Hepatocyte (in vitro differentiated cells): ENCODE measurements around the gene ZNF664. TPM values are rescaled to one million over a fixed set of nuclear protein-coding genes. Genes with fewer than 3 reads are reported as not detected.

Experiments used
- DNase-seq: peaks from one replicate; pipeline ENCODE4 v3.0.0-alpha.2; 2016; ENCODE audit warnings: low spot score
- H2AFZ ChIP-seq: fragments of 200-600 bp; sonication (generic); 2 replicates; pipeline ENCODE4 v1.6.0; 2016; ENCODE audit warnings: antibody characterized with exemption, mild to moderate bottlenecking
- H3K27ac ChIP-seq: fragments of 200-600 bp; sonication (generic); 2 replicates; pipeline ENCODE4 v1.5.1; 2016; ENCODE audit warnings: mild to moderate bottlenecking
- H3K27me3 ChIP-seq: fragments of 200-600 bp; sonication (generic); 2 replicates; pipeline ENCODE4 v1.6.1; 2016
- H3K36me3 ChIP-seq: fragments of 200-600 bp; sonication (generic); replicated peaks from 2 replicates; pipeline ENCODE4 v1.5.1; 2016; ENCODE audit warnings: low read depth; ENCODE audit not compliant: insufficient read depth
- H3K4me1 ChIP-seq: fragments of 200-600 bp; sonication (generic); 2 replicates; pipeline ENCODE4 v1.5.1; 2016; ENCODE audit warnings: mild to moderate bottlenecking, moderate library complexity; ENCODE audit not compliant: insufficient read depth
- H3K4me2 ChIP-seq: fragments of 200-600 bp; sonication (generic); 2 replicates; pipeline ENCODE4 v1.6.0; 2016
- H3K4me3 ChIP-seq: fragments of 200-600 bp; sonication (generic); 2 replicates; pipeline ENCODE4 v1.5.1; 2016; ENCODE audit warnings: mild to moderate bottlenecking
- H3K79me2 ChIP-seq: fragments of 200-600 bp; sonication (generic); 2 replicates; pipeline ENCODE4 v1.6.0; 2017; ENCODE audit warnings: mild to moderate bottlenecking
- H3K9me2 ChIP-seq: fragments of 200-600 bp; sonication (generic); replicated peaks from 2 replicates; pipeline ENCODE4 v1.6.0; 2017; ENCODE audit warnings: mild to moderate bottlenecking; ENCODE audit not compliant: insufficient read depth
- H3K9me3 ChIP-seq: fragments of 200-600 bp; sonication (generic); 2 replicates; pipeline ENCODE4 v1.5.1; 2016; ENCODE audit warnings: low read depth, mild to moderate bottlenecking
- H4K20me1 ChIP-seq: fragments of 200-600 bp; sonication (generic); 2 replicates; pipeline ENCODE4 v1.6.0; 2016; ENCODE audit warnings: mild to moderate bottlenecking; ENCODE audit not compliant: insufficient read depth, poor library complexity, severe bottlenecking
- EZH2 ChIP-seq: fragments of 200-600 bp; sonication (generic); IDR thresholded peaks from 2 replicates; pipeline ENCODE4 v1.6.1; 2016; ENCODE audit warnings: antibody characterized with exemption, mild to moderate bottlenecking, borderline replicate concordance
- EZH2phosphoT487 ChIP-seq: fragments of 200-600 bp; sonication (generic); IDR thresholded peaks from one replicate; pipeline ENCODE4 v1.6.1; 2018; ENCODE audit warnings: antibody characterized with exemption, mild to moderate bottlenecking, low read depth, moderate library complexity; ENCODE audit not compliant: unreplicated experiment, severe bottlenecking
- WGBS: methylation state at CpG from one replicate; pipeline ENCODE4 v1.1.6; 2016; ENCODE audit warnings: low lambda C conversion rate; ENCODE audit errors: missing lambda C conversion rate; 5-methylcytosine and 5-hydroxymethylcytosine counted together
- polyA plus RNA-seq: library from polyadenylated mRNA; unstranded; fragments of >200 nt; fragmentation: Nextera tagmentation; extraction: Ambion mirVana; gene quantifications from 2 replicates; pipeline ENCODE4 v1.2.1, GENCODE V29; 2016
- total RNA-seq: library from RNA; depleted of rRNA; stranded (reverse); fragments of >200 nt; gene quantifications from 2 replicates; pipeline ENCODE4 v1.2.3, GENCODE V29; 2014
- TF ChIP-seq, protein P1 (sequence below): fragments of 200-600 bp; sonication (generic); IDR thresholded peaks from 2 replicates; pipeline ENCODE4 v1.5.1; 2016; ENCODE audit warnings: antibody characterized with exemption, mild to moderate bottlenecking; ENCODE audit not compliant: poor library complexity

The ZNF664 gene
- total and polyA plus RNA-seq, 2 experiments from 2014 or later = 17.6 to 80.4 TPM

GRCh38 chr12:123939716-123940626 is 33.0 kb upstream of the ZNF664 start:
- Histone ChIP-seq H3K9me2 (no peaks in the 10 kb centered on the region), H3K4me1 (no peaks in the 10 kb centered on the region), H3K27me3 (no peaks in the 10 kb centered on the region), H3K4me2 (no peak overlapping the region), H4K20me1 (no peaks in the 10 kb centered on the region), H3K36me3 (no peaks in the 10 kb centered on the region), H3K27ac (no peak overlapping the region), H2AFZ (no peak overlapping the region), H3K4me3 (no peak overlapping the region), H3K79me2 (no peaks in the 10 kb centered on the region), H3K9me3 (no peaks in the 10 kb centered on the region)
- no peak for DNase-seq
- 90% methylated on average over 16 of the region's 16 CpGs for WGBS
- TF ChIP-seq, protein P1, sequence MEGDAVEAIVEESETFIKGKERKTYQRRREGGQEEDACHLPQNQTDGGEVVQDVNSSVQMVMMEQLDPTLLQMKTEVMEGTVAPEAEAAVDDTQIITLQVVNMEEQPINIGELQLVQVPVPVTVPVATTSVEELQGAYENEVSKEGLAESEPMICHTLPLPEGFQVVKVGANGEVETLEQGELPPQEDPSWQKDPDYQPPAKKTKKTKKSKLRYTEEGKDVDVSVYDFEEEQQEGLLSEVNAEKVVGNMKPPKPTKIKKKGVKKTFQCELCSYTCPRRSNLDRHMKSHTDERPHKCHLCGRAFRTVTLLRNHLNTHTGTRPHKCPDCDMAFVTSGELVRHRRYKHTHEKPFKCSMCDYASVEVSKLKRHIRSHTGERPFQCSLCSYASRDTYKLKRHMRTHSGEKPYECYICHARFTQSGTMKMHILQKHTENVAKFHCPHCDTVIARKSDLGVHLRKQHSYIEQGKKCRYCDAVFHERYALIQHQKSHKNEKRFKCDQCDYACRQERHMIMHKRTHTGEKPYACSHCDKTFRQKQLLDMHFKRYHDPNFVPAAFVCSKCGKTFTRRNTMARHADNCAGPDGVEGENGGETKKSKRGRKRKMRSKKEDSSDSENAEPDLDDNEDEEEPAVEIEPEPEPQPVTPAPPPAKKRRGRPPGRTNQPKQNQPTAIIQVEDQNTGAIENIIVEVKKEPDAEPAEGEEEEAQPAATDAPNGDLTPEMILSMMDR = no peak
- no peak for TF ChIP-seq EZH2phosphoT487
- TF ChIP-seq EZH2 = no peak

GRCh38 chr12:123940627-123940966 is 32.4 kb upstream of the ZNF664 start:
- Histone ChIP-seq H3K4me3 (no peak overlapping the region), H3K79me2 (no peaks in the 10 kb centered on the region), H2AFZ (no peak overlapping the region), H3K27ac (no peak overlapping the region), H3K4me1 (no peaks in the 10 kb centered on the region), H3K27me3 (no peaks in the 10 kb centered on the region), H3K9me3 (no peaks in the 10 kb centered on the region), H3K36me3 (no peaks in the 10 kb centered on the region), H3K4me2 (no peak overlapping the region), H4K20me1 (no peaks in the 10 kb centered on the region), H3K9me2 (no peaks in the 10 kb centered on the region)
- TF ChIP-seq, protein P1 = no peak
- TF ChIP-seq EZH2phosphoT487 = no peak
- no peak for TF ChIP-seq EZH2
- 98% methylated on average over 9 of the region's 9 CpGs for WGBS
- DNase-seq = no peak

- Histone ChIP-seq H3K36me3 (no peaks in the 10 kb centered on the region), H3K27ac (no peak overlapping the region), H3K4me1 (no peaks in the 10 kb centered on the region), H3K9me3 (no peaks in the 10 kb centered on the region), H2AFZ (no peak overlapping the region), H3K79me2 (no peaks in the 10 kb centered on the region), H4K20me1 (no peaks in the 10 kb centered on the region), H3K9me2 (no peaks in the 10 kb centered on the region), H3K4me2 (no peak overlapping the region), H3K4me3 (no peak overlapping the region), H3K27me3 (no peaks in the 10 kb centered on the region)
- WGBS = 86% methylated on average over 9 of the region's 9 CpGs
- no peak for TF ChIP-seq EZH2phosphoT487
- no peak for DNase-seq
Observed at GRCh38 chr12:123941000-123941399, 32.0 kb upstream of the ZNF664 start.

GRCh38 chr12:123941624-123942237 is 31.3 kb upstream of the ZNF664 start:
- Histone ChIP-seq H3K27ac (peak overlapping the region; percentile 9), H3K4me1 (no peaks in the 10 kb centered on the region), H3K4me2 (no peak overlapping the region), H3K4me3 (no peak overlapping the region), H3K9me3 (no peaks in the 10 kb centered on the region), H3K36me3 (no peaks in the 10 kb centered on the region), H3K27me3 (no peaks in the 10 kb centered on the region), H3K79me2 (no peaks in the 10 kb centered on the region), H3K9me2 (no peaks in the 10 kb centered on the region), H4K20me1 (no peaks in the 10 kb centered on the region), H2AFZ (no peak overlapping the region)
- no peak for TF ChIP-seq EZH2phosphoT487
- TF ChIP-seq, protein P1 = no peak
- TF ChIP-seq EZH2 = no peak
- no peak for DNase-seq
- 89% methylated on average over 13 of the region's 13 CpGs for WGBS
